HG02642 (cell line): Measurements from ENCODE around the gene CPPED1.
"Not testable (repeated sequence)": the region's sequence is repeated elsewhere in the genome, so short reads cannot be mapped to it uniquely, and the experiment has no call there.

Experiments
- ATAC-seq: cut with Tn5 transposase; IDR thresholded peaks from one replicate; pipeline ENCODE4 v1.9.1; 2021; ENCODE audit warnings: mild to moderate bottlenecking; ENCODE audit not compliant: unreplicated experiment, poor library complexity

Gene CPPED1

DNA sequence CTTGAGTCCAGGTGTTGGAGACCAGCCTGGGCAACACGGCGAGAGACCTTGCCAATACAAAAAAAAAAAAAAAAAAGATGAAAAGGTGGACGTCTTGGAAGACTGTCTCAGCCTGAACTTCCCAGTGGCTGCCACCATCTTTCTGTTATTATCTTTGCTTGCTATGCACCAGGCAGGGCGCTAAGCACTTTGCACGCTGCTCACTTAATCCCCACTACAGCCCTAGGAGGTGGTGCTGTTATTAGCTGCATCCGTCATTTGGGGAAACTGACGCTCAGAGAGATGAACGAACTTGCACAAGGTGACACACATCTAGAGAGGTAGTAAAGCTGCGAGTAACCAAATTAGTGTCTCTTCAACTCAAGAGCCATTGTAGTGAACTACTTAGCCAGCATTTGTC lies 708 bp upstream of the CPPED1 start:
- no peak for ATAC-seq

DNA sequence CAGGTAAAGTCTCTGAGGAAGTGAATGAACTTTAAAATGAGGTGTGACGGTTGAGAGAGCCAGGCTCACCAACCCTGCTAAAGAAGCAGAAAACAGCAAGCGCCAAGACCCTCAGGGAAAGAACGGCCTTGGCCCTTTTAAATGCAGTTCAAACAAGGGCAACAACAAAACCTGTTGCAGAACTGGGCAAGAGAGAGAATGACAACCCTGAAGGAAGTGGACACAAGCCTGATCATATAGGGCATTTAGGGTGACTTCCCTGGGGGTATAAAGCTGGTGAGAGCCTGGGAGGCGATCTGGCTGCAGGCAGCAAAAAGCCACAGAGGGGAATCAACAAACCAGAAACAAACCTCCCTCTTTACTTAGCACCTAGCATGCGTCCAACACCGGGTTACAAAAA lies 1.0 kb downstream of the CPPED1 start:
- ATAC-seq, result no peak

DNA sequence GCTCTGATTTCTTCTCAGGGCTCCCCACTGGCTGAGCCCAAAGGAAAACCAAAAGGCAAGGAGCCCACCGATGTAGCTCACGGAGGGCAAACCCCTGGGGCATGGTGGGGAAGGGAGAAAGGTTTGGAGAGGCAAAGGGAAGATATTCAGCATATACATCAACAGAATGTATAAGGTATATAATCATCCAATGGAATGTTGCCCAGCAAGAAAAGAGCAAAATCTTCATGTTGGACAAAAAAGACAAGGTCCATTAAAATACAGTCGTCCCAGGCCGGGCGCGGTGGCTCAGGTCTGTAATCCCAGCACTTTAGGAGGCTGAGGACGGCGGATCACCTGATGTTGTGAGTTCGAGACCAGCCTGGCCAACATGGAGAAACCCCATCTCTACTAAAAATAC lies 1.6 kb downstream of the CPPED1 start:
- no peak for ATAC-seq

DNA sequence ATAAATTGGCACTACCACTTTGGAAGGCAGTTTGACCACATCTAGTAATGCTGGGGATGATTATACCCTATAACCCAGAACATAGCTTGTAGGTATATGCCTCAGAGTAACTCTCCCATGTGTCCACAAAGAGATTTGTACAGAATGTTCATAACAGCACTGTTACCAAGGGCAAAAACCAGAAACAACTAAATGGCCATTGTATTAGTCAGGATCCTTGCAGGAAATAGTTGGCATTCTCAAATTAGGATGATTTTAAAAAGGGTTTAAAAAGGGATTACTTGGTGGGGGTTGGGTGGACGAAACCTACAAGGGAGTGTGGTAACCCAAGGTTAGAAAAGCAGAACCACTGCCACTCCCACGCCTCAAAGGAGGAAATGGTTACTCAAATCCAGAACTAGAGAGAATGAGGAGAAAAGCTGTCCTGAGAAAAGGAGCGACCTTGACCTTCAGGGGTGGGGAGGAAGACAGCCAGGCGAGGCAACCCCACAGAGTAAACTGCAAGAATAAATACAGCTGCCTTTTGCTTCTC lies 2.1 kb downstream of the CPPED1 start:
- ATAC-seq, result no peak

- no peak for ATAC-seq
These were observed 2.9 kb downstream of the CPPED1 start for GRCh38 chr16:12800817-12801216.

- ATAC-seq, result not testable (repeated sequence)
These were observed 3.7 kb downstream of the CPPED1 start for GRCh38 chr16:12799996-12800395.

GRCh38 chr16:12798846-12799245 lies 4.8 kb downstream of the CPPED1 start:
- ATAC-seq, result no peak

GRCh38 chr16:12798171-12798570 lies 5.5 kb downstream of the CPPED1 start:
- ATAC-seq, result no peak

- ATAC-seq, result no peak
These were observed 7.2 kb downstream of the CPPED1 start for GRCh38 chr16:12796498-12796897.

GRCh38 chr16:12794486-12795387 lies 8.9 kb downstream of the CPPED1 start:
- ATAC-seq, result no peak

DNA sequence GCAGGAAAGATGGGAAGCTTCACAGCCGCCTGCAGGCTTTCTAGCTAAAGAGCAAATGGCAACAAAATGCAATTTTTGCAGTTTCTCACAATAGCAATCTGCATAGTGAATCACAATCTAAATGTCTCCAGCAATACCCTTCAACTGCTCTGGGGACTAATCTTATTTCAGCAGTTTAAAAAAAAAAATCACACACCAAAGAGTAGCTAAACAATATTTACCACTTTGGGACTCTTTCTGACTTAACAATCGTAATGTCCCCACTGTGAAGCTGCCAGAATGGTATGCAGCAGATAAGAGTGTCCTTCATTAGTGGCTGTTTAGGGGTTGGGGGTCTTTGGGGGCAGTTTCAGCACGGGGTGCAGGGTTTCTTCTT lies 9.8 kb downstream of the CPPED1 start:
- ATAC-seq, result no peak

DNA sequence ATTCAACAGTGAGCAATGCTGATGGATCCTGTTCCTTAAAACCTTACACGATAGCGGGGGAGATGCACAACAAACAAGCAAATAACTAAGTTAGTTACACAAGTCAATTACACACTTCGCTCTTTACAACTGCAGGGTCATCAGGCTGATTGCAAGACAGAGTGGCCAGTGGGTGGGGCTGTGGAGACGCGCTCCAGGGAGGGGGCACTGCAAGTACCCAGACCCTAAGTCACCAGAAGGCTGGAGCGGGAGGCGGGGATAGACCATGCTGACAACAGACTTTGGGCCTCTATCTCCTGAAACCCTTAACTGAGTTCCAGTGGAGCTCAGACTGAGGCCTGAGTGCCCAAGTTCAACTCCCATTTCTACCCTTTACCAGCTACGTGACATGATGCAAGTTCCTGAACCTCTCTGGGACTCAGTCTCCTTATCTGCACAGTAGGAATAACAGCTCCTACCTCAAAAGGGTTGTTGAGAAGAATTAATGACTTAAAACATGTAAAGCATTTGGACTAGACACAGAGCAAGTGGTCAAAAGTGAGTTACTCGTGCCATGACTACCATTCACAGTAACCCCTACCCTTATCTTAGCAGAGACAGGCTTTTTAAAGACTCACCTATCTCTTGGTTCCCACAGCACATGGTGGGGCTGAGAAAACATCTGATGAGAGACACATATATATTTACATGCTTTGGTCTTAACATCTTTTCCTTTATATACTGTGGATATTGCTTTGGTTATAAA lies 10.4 kb downstream of the CPPED1 start:
- ATAC-seq, result no peak

- not testable (repeated sequence) for ATAC-seq
These were observed 11.2 kb downstream of the CPPED1 start for GRCh38 chr16:12792528-12792927.

DNA sequence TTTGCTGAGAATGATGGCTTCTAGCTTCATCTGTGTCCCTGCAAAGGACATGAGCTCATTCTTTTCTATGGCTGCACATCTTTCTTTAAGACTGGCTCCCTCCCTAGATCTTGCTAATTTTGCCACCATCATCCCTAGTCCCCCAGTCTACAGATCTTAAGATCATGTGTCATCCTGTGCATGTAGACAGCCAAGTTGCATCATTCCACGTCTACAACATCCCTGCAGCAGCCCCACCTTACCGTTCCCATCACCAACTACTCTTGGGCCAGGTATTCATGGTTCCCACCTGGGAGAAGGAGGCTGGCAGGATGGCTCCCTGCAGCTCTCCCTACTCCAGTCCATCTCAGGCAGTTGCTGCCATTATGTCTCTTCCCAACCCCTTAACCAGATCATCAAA lies 12.3 kb downstream of the CPPED1 start:
- ATAC-seq, result no peak

- ATAC-seq, result no peak
These were observed 14.9 kb downstream of the CPPED1 start for GRCh38 chr16:12788758-12789157.

GRCh38 chr16:12786081-12786480 lies 17.6 kb downstream of the CPPED1 start:
- ATAC-seq, result no peak

DNA sequence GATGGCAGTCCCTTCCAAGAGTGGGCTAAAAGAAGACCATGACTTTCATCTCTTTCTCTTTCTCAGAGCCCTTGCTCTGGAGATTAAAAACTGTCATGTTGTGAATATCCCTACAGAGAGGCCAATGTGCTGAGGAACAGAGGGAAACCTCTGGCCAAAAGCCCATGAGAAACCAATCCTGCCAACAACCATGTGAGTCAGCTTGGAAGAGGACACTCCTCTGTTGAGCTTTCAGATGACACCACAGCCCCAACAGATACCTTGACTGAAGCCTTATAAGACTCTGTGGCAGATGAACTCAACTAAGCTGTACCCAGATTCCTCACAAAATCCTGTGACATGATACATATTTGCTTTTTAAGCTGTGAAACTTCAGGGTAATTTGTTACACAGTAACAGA lies 19.6 kb downstream of the CPPED1 start:
- ATAC-seq, result no peak

DNA sequence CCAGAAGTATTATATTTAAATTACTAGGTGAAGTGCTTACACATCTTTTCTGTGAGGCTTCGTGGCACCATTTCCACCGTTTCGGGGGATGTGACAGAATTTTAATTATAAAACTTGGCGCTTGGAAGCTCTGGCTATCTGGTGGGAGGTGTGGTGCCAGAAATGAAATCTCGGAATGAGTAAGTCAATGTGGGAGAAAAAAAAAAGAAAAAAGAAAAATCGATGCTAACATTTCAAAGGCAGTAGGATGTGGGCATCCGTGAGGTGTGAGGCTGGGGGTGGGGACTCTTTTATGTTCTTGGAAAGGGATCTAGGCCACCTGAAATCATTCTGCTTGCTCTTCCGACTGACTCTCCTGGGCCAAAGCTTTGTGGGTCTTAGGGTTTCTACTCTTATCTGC lies 21.9 kb downstream of the CPPED1 start:
- ATAC-seq, result no peak

GRCh38 chr16:12780467-12780866 lies 23.2 kb downstream of the CPPED1 start:
- no peak for ATAC-seq

DNA sequence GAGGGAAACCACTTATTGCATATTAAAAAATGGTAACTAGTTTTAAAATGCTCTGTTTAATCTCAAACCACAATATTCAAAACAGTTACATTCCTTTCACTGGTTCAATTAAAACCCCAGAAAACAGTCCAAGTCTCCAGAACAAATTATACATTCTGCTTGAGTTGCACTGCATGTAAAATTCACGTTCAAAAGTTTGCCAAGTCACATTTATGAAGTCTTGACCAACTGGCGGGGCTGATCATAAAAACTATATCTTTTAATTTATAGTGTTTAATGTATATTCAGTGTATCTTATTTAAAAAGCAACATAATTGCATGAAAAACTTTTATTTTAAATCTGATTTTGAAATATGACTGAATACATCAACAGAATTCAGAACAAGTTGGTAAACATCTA lies 25.0 kb downstream of the CPPED1 start:
- ATAC-seq, result no peak

DNA sequence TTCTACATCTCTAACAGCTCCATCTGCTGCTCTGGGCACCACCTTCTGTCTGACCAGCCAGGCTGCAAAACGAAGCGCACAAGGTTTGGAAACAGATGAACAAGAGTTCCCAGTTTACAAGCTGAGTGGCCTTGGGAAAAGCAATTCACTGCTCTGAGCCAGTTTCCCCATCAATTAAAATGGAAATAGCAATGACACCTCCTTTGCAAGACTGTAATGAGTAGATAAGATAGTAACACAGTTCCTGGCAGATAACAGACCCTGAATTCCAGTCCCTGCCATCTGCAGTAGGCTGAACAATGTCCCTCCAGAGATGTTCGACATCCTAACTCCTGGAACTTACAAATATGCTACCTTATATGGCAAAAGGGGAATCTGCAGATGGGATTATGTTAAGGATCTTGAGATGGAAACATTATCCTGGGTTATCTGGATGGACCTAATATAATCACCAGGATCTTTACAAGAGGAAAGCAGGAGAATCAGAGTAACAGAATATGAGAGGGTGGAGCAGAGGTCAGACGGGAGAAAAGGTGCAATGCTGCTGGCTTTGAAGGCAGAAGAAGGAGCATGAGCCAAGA lies 27.9 kb downstream of the CPPED1 start:
- ATAC-seq, result no peak
